DOHH2 (cell line): ENCODE measurements around the gene CAPZA1.
A peak's percentile ranks its signal among the peaks of the same experiment; 100 is the strongest.

Experiments used
- H3F3A ChIP-seq: fragments of 200-600 bp; sonication (generic), shearing (Covaris generic); 2 replicates; pipeline ENCODE4 v1.6.0; 2016; ENCODE audit warnings: antibody characterized with exemption, mild to moderate bottlenecking; ENCODE audit not compliant: control insufficient read depth, insufficient read depth
- H3K27ac ChIP-seq: fragments of 200-600 bp; sonication (generic); 2 replicates; pipeline ENCODE4 v1.5.1; 2014; ENCODE audit warnings: low read depth, mild to moderate bottlenecking, low read length, moderate library complexity
- H3K27me3 ChIP-seq: fragments of 200-600 bp; sonication (generic); 2 replicates; pipeline ENCODE4 v1.6.1; 2014; ENCODE audit warnings: mild to moderate bottlenecking, low read length, mixed read lengths; ENCODE audit not compliant: control insufficient read depth
- H3K36me3 ChIP-seq: fragments of 200-600 bp; sonication (generic); 2 replicates; pipeline ENCODE4 v1.6.1; 2014; ENCODE audit warnings: mild to moderate bottlenecking, low read length, moderate library complexity, mixed read lengths; ENCODE audit not compliant: control insufficient read depth
- H3K4me1 ChIP-seq: fragments of 200-600 bp; sonication (generic); 2 replicates; pipeline ENCODE4 v1.6.1; 2014; ENCODE audit warnings: mild to moderate bottlenecking, low read length, mixed read lengths; ENCODE audit not compliant: control insufficient read depth
- H3K4me2 ChIP-seq: fragments of 200-600 bp; sonication (generic); 2 replicates; pipeline ENCODE4 v1.6.0; 2014; ENCODE audit warnings: mild to moderate bottlenecking, low read length, moderate library complexity
- H3K4me3 ChIP-seq: fragments of 200-600 bp; sonication (generic); 2 replicates; pipeline ENCODE4 v1.5.1; 2014; ENCODE audit warnings: mild to moderate bottlenecking, low read length, mixed read lengths
- H3K79me2 ChIP-seq: fragments of 200-600 bp; sonication (generic); 2 replicates; pipeline ENCODE4 v1.6.1; 2014; ENCODE audit warnings: mild to moderate bottlenecking, low read length, mixed read lengths; ENCODE audit not compliant: control insufficient read depth
- H3K9me2 ChIP-seq: fragments of 200-600 bp; sonication (generic); replicated peaks from 2 replicates; pipeline ENCODE4 v1.6.1; 2014; ENCODE audit warnings: mild to moderate bottlenecking, low read length, mixed read lengths; ENCODE audit not compliant: control insufficient read depth
- H3K9me3 ChIP-seq: fragments of 200-600 bp; sonication (generic); 2 replicates; pipeline ENCODE4 v1.6.1; 2014; ENCODE audit warnings: antibody characterized with exemption, low read length, mixed read lengths; ENCODE audit not compliant: control insufficient read depth, insufficient read depth
- H4K20me1 ChIP-seq: fragments of 200-600 bp; sonication (generic); 2 replicates; pipeline ENCODE4 v1.6.0; 2014; ENCODE audit warnings: low read depth, mild to moderate bottlenecking, antibody characterized with exemption, low read length, moderate library complexity; ENCODE audit not compliant: control insufficient read depth, insufficient read depth
- CTCF ChIP-seq: fragments of 200-600 bp; sonication (generic); IDR thresholded peaks from one replicate; pipeline ENCODE4 v1.5.1; 2014; ENCODE audit warnings: antibody characterized with exemption, mild to moderate bottlenecking, low read depth, low read length; ENCODE audit not compliant: poor library complexity, severe bottlenecking
- EZH2phosphoT487 ChIP-seq: fragments of 200-600 bp; sonication (generic); IDR thresholded peaks from 2 replicates; pipeline ENCODE4 v1.6.1; 2017; ENCODE audit warnings: borderline replicate concordance, mild to moderate bottlenecking, antibody characterized with exemption, low read length, moderate library complexity, mixed read lengths

CAPZA1 gene

DNA sequence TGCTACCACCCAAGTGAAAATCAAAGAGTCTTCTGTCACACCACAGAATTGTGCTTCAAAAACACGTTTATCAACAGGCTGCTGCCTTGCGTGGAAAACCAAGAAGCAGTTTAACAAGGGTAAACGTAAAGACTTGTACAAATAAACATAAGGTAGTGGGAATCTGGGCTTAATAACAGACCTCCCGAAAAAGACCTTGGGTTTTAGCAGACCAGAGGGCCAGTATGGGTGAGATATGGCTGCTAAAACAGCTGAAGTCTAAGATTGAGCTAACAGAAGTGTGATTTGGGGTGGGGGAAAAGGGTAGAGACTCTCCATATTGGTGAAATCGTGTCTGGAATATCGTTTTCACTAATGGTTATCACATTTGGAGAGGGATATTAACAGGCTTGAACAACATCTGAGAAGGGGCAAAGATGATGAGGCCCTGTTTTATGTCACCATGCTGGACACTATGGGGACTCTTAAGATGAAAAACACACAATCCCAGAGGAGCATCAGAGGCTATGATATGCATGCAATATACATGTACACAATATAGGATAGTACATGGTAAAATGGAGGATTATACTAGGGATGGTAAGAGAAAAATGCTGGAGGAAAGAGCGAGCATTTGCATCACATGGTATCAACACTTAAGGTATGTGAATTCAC, 56.2 kb downstream of the CAPZA1 start:
- Histone ChIP-seq H3K36me3 (peaks cover 16% of the 10 kb centered on the region), H3K27me3 (peaks cover 11% of the 10 kb centered on the region), H4K20me1 (peaks cover 4% of the 10 kb centered on the region; the same call in 1 of the 2 replicates), H3K4me3 (peak overlapping the region; percentile 85), H3K27ac (no peak overlapping the region), H3K9me3 (no peaks in the 10 kb centered on the region), H3F3A (peaks cover 32% of the 10 kb centered on the region), H3K9me2 (no peaks in the 10 kb centered on the region), H3K79me2 (no peaks in the 10 kb centered on the region), H3K4me1 (peaks cover 41% of the 10 kb centered on the region), H3K4me2 (peak overlapping the region; percentile 99)
- TF ChIP-seq EZH2phosphoT487, result no peak
- no peak for TF ChIP-seq CTCF

DNA sequence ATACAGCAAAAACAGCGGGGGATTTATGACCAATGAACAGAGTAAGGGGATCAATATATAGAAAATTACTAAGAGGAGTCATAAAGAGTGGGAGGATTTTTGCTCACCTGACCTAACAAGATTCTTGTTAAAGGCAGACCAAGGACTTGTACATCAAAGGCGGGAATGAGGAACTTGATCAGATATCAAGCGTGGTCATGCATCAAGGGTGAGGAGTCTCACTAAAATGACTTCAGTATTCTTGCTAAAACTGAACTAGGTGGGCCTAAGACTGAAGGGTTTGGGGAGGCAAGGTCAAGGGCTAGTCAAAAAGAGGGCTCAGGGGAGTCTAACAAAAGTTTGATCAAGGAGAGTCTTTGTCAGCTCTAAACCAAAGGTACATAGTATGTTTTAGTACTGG, 56.9 kb downstream of the CAPZA1 start:
- TF ChIP-seq EZH2phosphoT487, result no peak
- H3K4me3 ChIP-seq, result no peak overlapping the region

DNA sequence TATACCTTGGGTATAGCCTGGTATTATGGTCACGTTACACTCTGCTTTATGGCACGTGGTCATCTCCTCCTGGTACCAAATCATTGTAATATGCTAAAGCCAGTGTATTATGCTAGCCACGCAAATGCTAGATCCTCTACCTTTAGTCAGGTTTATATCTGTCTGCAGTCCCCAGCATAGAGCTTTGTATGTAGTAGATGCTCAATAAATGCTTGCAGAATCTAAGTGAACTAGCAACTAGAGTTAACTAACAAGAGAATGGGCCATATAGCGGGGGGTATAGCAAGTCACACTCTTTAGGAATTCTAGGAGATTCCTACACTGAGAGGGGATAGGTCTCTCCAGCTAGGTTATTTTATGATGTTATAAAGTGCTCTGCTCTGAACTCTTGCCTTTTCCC, 57.9 kb downstream of the CAPZA1 start:
- H3K4me2 ChIP-seq, result no peak overlapping the region
- TF ChIP-seq EZH2phosphoT487 (no peak), CTCF (no peak)
- peaks cover 17% of the 10 kb centered on the region for H3F3A ChIP-seq
- H3K79me2 ChIP-seq, result no peaks in the 10 kb centered on the region
- peaks cover 35% of the 10 kb centered on the region for H3K4me1 ChIP-seq
- H3K4me3 ChIP-seq, result no peak overlapping the region
- H3K27me3 ChIP-seq, result peaks cover 11% of the 10 kb centered on the region
- peaks cover under 1% of the 10 kb centered on the region; the same call in 1 of the 2 replicates for H3K36me3 ChIP-seq
- H3K27ac ChIP-seq, result no peak overlapping the region
- H3K9me3 ChIP-seq, result no peaks in the 10 kb centered on the region
- no peaks in the 10 kb centered on the region for H3K9me2 ChIP-seq
- peaks cover 4% of the 10 kb centered on the region; the same call in 1 of the 2 replicates for H4K20me1 ChIP-seq

More for the DNA sequence above, 56.9 kb downstream of the CAPZA1 start:
- Histone ChIP-seq H3K4me2 (peak overlapping the region; percentile 99), H3K27ac (no peak overlapping the region), H3K27me3 (peaks cover 11% of the 10 kb centered on the region), H4K20me1 (peaks cover 4% of the 10 kb centered on the region; the same call in 1 of the 2 replicates), H3K9me2 (no peaks in the 10 kb centered on the region), H3K79me2 (no peaks in the 10 kb centered on the region), H3F3A (peaks cover 26% of the 10 kb centered on the region), H3K9me3 (no peaks in the 10 kb centered on the region), H3K36me3 (peaks cover 10% of the 10 kb centered on the region), H3K4me1 (peaks cover 41% of the 10 kb centered on the region)

- Histone ChIP-seq H3K4me3 (no peak overlapping the region), H3K4me1 (peaks cover 27% of the 10 kb centered on the region), H3K9me3 (no peaks in the 10 kb centered on the region), H3F3A (peaks cover 6% of the 10 kb centered on the region; the same call in 1 of the 2 replicates), H3K27ac (no peak overlapping the region), H3K4me2 (no peak overlapping the region), H3K9me2 (no peaks in the 10 kb centered on the region), H3K27me3 (peaks cover 11% of the 10 kb centered on the region), H3K36me3 (no peaks in the 10 kb centered on the region), H3K79me2 (no peaks in the 10 kb centered on the region), H4K20me1 (peaks cover 4% of the 10 kb centered on the region; the same call in 1 of the 2 replicates)
- no peak for TF ChIP-seq EZH2phosphoT487
- TF ChIP-seq CTCF, result no peak
These were observed 59.0 kb downstream of the CAPZA1 start for GRCh38 chr1:112678605-112679004.
